Mesendoderm (in vitro differentiated cells): ENCODE results near the gene ZNF385A. TPM values are rescaled to one million over a fixed set of nuclear protein-coding genes. Genes with fewer than 3 reads are reported as not detected.
"Not testable (repeated sequence)": the region's sequence is repeated elsewhere in the genome, so short reads cannot be mapped to it uniquely, and the experiment has no call there.

ENCODE experiments used
- DNase-seq: peaks from one replicate; pipeline ENCODE4 v3.0.0; 2013
- H2AK5ac ChIP-seq: 2 replicates; pipeline ENCODE4 v1.6.1; 2013; ENCODE audit warnings: low read length, inconsistent platforms
- H2BK120ac ChIP-seq: 2 replicates; pipeline ENCODE4 v1.6.1; 2013; ENCODE audit warnings: low read depth, mild to moderate bottlenecking, low read length, moderate library complexity, mixed read lengths
- H2BK15ac ChIP-seq: replicated peaks from 2 replicates; pipeline ENCODE4 v1.6.1; 2013; ENCODE audit warnings: low read depth, mild to moderate bottlenecking, moderate library complexity
- H2BK5ac ChIP-seq: 2 replicates; pipeline ENCODE4 v1.6.1; 2013; ENCODE audit warnings: low read length, inconsistent platforms
- H3K18ac ChIP-seq: 2 replicates; pipeline ENCODE4 v1.6.1; 2013; ENCODE audit warnings: mild to moderate bottlenecking, low read length, mixed read lengths
- H3K23ac ChIP-seq: one replicate; pipeline ENCODE4 v1.6.1; 2013; ENCODE audit warnings: low read length
- H3K27ac ChIP-seq: 2 replicates; pipeline ENCODE4 v1.5.1; 2013; ENCODE audit warnings: low read depth, mild to moderate bottlenecking, inconsistent platforms, low read length, moderate library complexity
- H3K27me3 ChIP-seq: 2 replicates; pipeline ENCODE4 v1.6.1; 2013; ENCODE audit warnings: low read length, control low read depth, mild to moderate bottlenecking, inconsistent platforms; ENCODE audit not compliant: insufficient read depth, poor library complexity
- H3K36me3 ChIP-seq: 2 replicates; pipeline ENCODE4 v1.6.1; 2013; ENCODE audit warnings: low read length, inconsistent platforms; ENCODE audit not compliant: control insufficient read depth, insufficient read depth
- H3K4ac ChIP-seq: one replicate; pipeline ENCODE4 v1.6.1; 2013; ENCODE audit warnings: low read depth, mild to moderate bottlenecking, low read length, moderate library complexity
- H3K4me1 ChIP-seq: 2 replicates; pipeline ENCODE4 v1.6.1; 2013; ENCODE audit warnings: low read depth, low read length, inconsistent platforms; ENCODE audit not compliant: control insufficient read depth
- H3K4me2 ChIP-seq: 2 replicates; pipeline ENCODE4 v1.6.1; 2013; ENCODE audit warnings: low read length
- H3K4me3 ChIP-seq: 2 replicates; pipeline ENCODE4 v1.5.1; 2013; ENCODE audit warnings: mild to moderate bottlenecking, low read length
- H3K56ac ChIP-seq: one replicate; pipeline ENCODE4 v1.6.1; 2013; ENCODE audit warnings: low read length
- H3K79me1 ChIP-seq: 2 replicates; pipeline ENCODE4 v1.6.1; 2013; ENCODE audit warnings: low read length, inconsistent platforms
- H3K79me2 ChIP-seq: 2 replicates; pipeline ENCODE4 v1.6.1; 2013; ENCODE audit warnings: mild to moderate bottlenecking, low read length; ENCODE audit not compliant: control insufficient read depth, insufficient read depth
- H3K9ac ChIP-seq: 2 replicates; pipeline ENCODE4 v1.6.1; 2013; ENCODE audit warnings: low read length, inconsistent platforms
- H4K5ac ChIP-seq: one replicate; pipeline ENCODE4 v1.6.1; 2013; ENCODE audit warnings: low read length
- H4K8ac ChIP-seq: one replicate; pipeline ENCODE4 v1.6.1; 2013; ENCODE audit warnings: low read depth, mild to moderate bottlenecking, control low read depth, low read length, moderate library complexity
- WGBS: extraction: QIAGEN DNeasy Blood & Tissue Kit; methylation state at CpG from one replicate; pipeline ENCODE4 v1.1.7; 2013; ENCODE audit warnings: low lambda C conversion rate, missing lambda C conversion rate; ENCODE audit not compliant: insufficient coverage; ENCODE audit errors: extremely low coverage; 5-methylcytosine and 5-hydroxymethylcytosine counted together
- small RNA-seq: library from polyadenylated mRNA; stranded (forward); fragments of <200 nt; extraction: miRNeasy Mini kit (QIAGEN cat#:217004); gene quantifications from one replicate; pipeline ENCODE3, GENCODE V24; 2013; ENCODE audit not compliant: insufficient read depth

Gene ZNF385A

DNA sequence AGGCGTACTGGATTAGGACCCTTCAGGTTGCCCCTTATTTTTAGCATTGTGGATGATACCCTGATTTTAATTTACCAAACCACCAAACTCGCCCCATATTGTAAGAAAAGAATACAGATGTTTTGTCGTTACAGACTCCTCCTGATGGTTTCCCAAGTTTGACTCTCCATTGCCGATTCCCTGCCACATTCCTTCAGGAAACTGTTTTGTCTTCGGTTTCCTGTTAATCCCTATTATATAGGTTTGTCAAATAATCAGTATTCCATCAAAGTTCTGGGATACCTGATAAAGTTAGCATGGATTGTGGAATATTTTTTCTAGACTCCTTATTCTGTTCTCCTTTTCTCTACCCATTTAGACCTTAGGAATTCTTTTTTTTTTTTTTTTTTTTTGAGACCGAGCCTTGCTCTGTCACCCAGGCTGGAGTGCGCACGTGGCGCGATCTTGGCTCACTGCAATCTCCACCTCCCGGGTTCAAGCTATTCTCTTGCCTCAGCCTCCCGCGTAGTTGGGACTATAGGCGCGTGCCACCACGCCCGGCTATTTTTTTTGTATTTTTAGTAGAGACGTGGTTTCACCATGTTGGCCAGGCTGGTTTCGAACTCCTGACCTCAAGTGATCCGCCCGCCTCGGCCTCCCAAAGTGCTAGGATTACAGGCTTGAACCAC lies 59.0 kb downstream of the ZNF385A start:
- peak overlapping the region; percentile 78 for H4K5ac ChIP-seq
- H3K79me2 ChIP-seq, H4K8ac ChIP-seq, H2BK120ac ChIP-seq, H3K36me3 ChIP-seq, DNase-seq, H3K23ac ChIP-seq, H3K27me3 ChIP-seq, H3K4me1 ChIP-seq, H3K79me1 ChIP-seq, H2BK15ac ChIP-seq, H2BK5ac ChIP-seq, H3K27ac ChIP-seq: not testable (repeated sequence)
- H3K4ac ChIP-seq: peak overlapping the region; percentile 93
- H3K18ac ChIP-seq: peak overlapping the region; percentile 72
- peak overlapping the region; percentile 4 for H2AK5ac ChIP-seq
- peak overlapping the region; percentile 73 for H3K4me2 ChIP-seq
- peak overlapping the region; percentile 83 for H3K4me3 ChIP-seq
- no CpG with 5 or more reads among the region's 22 CpGs for WGBS
- peak overlapping the region; percentile 90 for H3K56ac ChIP-seq
- H3K9ac ChIP-seq: peak overlapping the region; percentile 86

- Histone ChIP-seq H2BK120ac (no peak within 1 kb of the TSS), H3K79me1 (no peaks in the 10 kb centered on the region), H2AK5ac (peak within 1 kb of the TSS; percentile 4), H3K36me3 (no peaks in the 10 kb centered on the region), H3K27ac (no peak within 1 kb of the TSS), H3K23ac (no peak within 1 kb of the TSS), H3K18ac (peak within 1 kb of the TSS; percentile 72), H4K5ac (peak within 1 kb of the TSS; percentile 78), H3K4me1 (peaks cover 2% of the 10 kb centered on the region), H3K9ac (peak within 1 kb of the TSS; percentile 86), H2BK15ac (no peak within 1 kb of the TSS), H3K4ac (peak within 1 kb of the TSS; percentile 93), H3K4me2 (peak within 1 kb of the TSS; percentile 73), H4K8ac (no peak within 1 kb of the TSS), H3K79me2 (peaks cover 3% of the 10 kb centered on the region), H3K27me3 (no peaks in the 10 kb centered on the region), H3K56ac (peak within 1 kb of the TSS; percentile 90), H2BK5ac (peak within 1 kb of the TSS; percentile 56), H3K4me3 (peak within 1 kb of the TSS; percentile 83)
- DNase-seq: peak; percentile 100
- whole genome bisulfite sequencing: no CpG with 5 or more reads among the region's 34 CpGs
These were observed 59.7 kb downstream of the ZNF385A start, which contains the start of gene COPZ1 for GRCh38 chr12:54324617-54325441. TSS of gene COPZ1 (plus strand) at chr12:54325131. CDS start at chr12:54325164, 33 bp downstream.

- Histone ChIP-seq H3K27me3 (no peaks in the 10 kb centered on the region), H3K27ac (no peak overlapping the region), H3K36me3 (no peaks in the 10 kb centered on the region), H3K4me3 (no peak overlapping the region), H3K18ac (no peak overlapping the region), H3K79me2 (peaks cover 3% of the 10 kb centered on the region), H3K79me1 (no peaks in the 10 kb centered on the region), H3K56ac (no peak overlapping the region), H3K9ac (no peak overlapping the region), H3K4me1 (no peaks in the 10 kb centered on the region), H4K5ac (no peak overlapping the region), H3K23ac (no peak overlapping the region), H2BK120ac (no peak overlapping the region), H3K4me2 (no peak overlapping the region), H2BK15ac (no peak overlapping the region), H4K8ac (no peak overlapping the region), H2BK5ac (no peak overlapping the region), H2AK5ac (no peak overlapping the region), H3K4ac (no peak overlapping the region)
- DNase-seq: no peak
- WGBS: no CpG with 5 or more reads among the region's 5 CpGs
These were observed 63.2 kb downstream of the ZNF385A start for GRCh38 chr12:54321363-54321762.

Small RNA genes within 50 kb of the gene (small RNA-seq; reads per million reads assigned to genes)
- gene MIR148B (3,929 reads per million, percentile 99 among the genes with 10 or more reads in this experiment), gene RN7SL744P (not detected)
